NT2/D1 (cell line): ENCODE measurements around the gene ABT1.

ENCODE experiments used
- DNase-seq: peaks from one replicate; pipeline ENCODE4 v3.0.0-alpha.2; 2011; ENCODE audit warnings: low read depth, low spot score
- H3K27me3 ChIP-seq: 2 replicates; pipeline ENCODE4 v1.6.0; 2011; ENCODE audit warnings: mild to moderate bottlenecking; ENCODE audit not compliant: insufficient read length, insufficient read depth
- H3K36me3 ChIP-seq: 2 replicates; pipeline ENCODE4 v1.6.1; 2011; ENCODE audit warnings: mild to moderate bottlenecking, low read length, mixed read lengths; ENCODE audit not compliant: insufficient read depth, insufficient read length
- H3K4me1 ChIP-seq: 2 replicates; pipeline ENCODE4 v1.5.1; 2011; ENCODE audit not compliant: insufficient read depth, insufficient read length
- H3K4me3 ChIP-seq: 2 replicates; pipeline ENCODE4 v1.5.1; 2011; ENCODE audit warnings: low read depth; ENCODE audit not compliant: insufficient read length
- H3K9ac ChIP-seq: 2 replicates; pipeline ENCODE4 v1.6.0; 2011; ENCODE audit warnings: low read depth; ENCODE audit not compliant: insufficient read length
- H3K9me3 ChIP-seq: 2 replicates; pipeline ENCODE4 v1.5.1; 2011; ENCODE audit warnings: mild to moderate bottlenecking, low read length; ENCODE audit not compliant: insufficient read depth
- SUZ12 ChIP-seq: IDR thresholded peaks from 2 replicates; pipeline ENCODE4 v1.6.1; 2011; ENCODE audit not compliant: insufficient read length, insufficient read depth; ENCODE audit errors: extremely low read depth
- YY1 ChIP-seq: IDR thresholded peaks from 2 replicates; pipeline ENCODE4 v1.6.1; 2011; ENCODE audit not compliant: insufficient read length, insufficient read depth
- ZNF274 ChIP-seq: IDR thresholded peaks from 2 replicates; pipeline ENCODE4 v1.6.1; 2011; ENCODE audit warnings: mild to moderate bottlenecking, low read depth, low read length

ABT1 gene

GRCh38 chr6:26568601-26569432 is 27.9 kb upstream of the ABT1 start:
- H3K4me1 ChIP-seq, result no peaks in the 10 kb centered on the region
- TF ChIP-seq SUZ12 (no peak), ZNF274 (no peak), YY1 (no peak)
- H3K9ac ChIP-seq, result peak overlapping the region; percentile 70
- H3K36me3 ChIP-seq, result no peaks in the 10 kb centered on the region
- H3K27me3 ChIP-seq, result no peaks in the 10 kb centered on the region
- H3K4me3 ChIP-seq, result peak overlapping the region; percentile 67
- peak; percentile 82 for DNase-seq
- no peaks in the 10 kb centered on the region for H3K9me3 ChIP-seq

GRCh38 chr6:26569433-26569764 is 27.4 kb upstream of the ABT1 start:
- Histone ChIP-seq H3K9me3 (no peaks in the 10 kb centered on the region), H3K36me3 (no peaks in the 10 kb centered on the region), H3K9ac (no peak overlapping the region), H3K27me3 (no peaks in the 10 kb centered on the region), H3K4me3 (peak overlapping the region; percentile 67), H3K4me1 (no peaks in the 10 kb centered on the region)
- TF ChIP-seq SUZ12 (no peak), YY1 (no peak), ZNF274 (no peak)
- no peak for DNase-seq

GRCh38 chr6:26570027-26570809 is 26.5 kb upstream of the ABT1 start:
- Histone ChIP-seq H3K9ac (no peak overlapping the region), H3K36me3 (no peaks in the 10 kb centered on the region), H3K4me3 (no peak overlapping the region), H3K27me3 (no peaks in the 10 kb centered on the region), H3K9me3 (no peaks in the 10 kb centered on the region), H3K4me1 (no peaks in the 10 kb centered on the region)
- DNase-seq, result no peak
- TF ChIP-seq ZNF274, result no peak
- TF ChIP-seq YY1, result no peak
- TF ChIP-seq SUZ12, result no peak

GRCh38 chr6:26571592-26572296 is 25.0 kb upstream of the ABT1 start:
- peak overlapping the region; percentile 66 for H3K9ac ChIP-seq
- H3K4me3 ChIP-seq, result peak overlapping the region; percentile 62
- H3K4me1 ChIP-seq, result no peaks in the 10 kb centered on the region
- no peaks in the 10 kb centered on the region for H3K36me3 ChIP-seq
- no peak for TF ChIP-seq YY1
- no peak for TF ChIP-seq ZNF274
- TF ChIP-seq SUZ12, result no peak
- no peaks in the 10 kb centered on the region for H3K27me3 ChIP-seq
- peak; percentile 72 for DNase-seq
- H3K9me3 ChIP-seq, result no peaks in the 10 kb centered on the region

- Histone ChIP-seq H3K9ac (no peak overlapping the region), H3K4me1 (no peaks in the 10 kb centered on the region), H3K9me3 (peaks cover 8% of the 10 kb centered on the region; the same call in 1 of the 2 replicates), H3K36me3 (no peaks in the 10 kb centered on the region), H3K27me3 (no peaks in the 10 kb centered on the region), H3K4me3 (peak overlapping the region; percentile 10)
- TF ChIP-seq ZNF274 (no peak), SUZ12 (no peak), YY1 (no peak)
- DNase-seq, result no peak
Observed at GRCh38 chr6:26575494-26575939, 21.2 kb upstream of the ABT1 start.

GRCh38 chr6:26576407-26576843 is 20.3 kb upstream of the ABT1 start:
- Histone ChIP-seq H3K4me1 (no peaks in the 10 kb centered on the region), H3K4me3 (peak overlapping the region; percentile 59), H3K36me3 (no peaks in the 10 kb centered on the region), H3K27me3 (no peaks in the 10 kb centered on the region), H3K9ac (no peak overlapping the region), H3K9me3 (peaks cover 8% of the 10 kb centered on the region; the same call in 1 of the 2 replicates)
- no peak for TF ChIP-seq YY1
- TF ChIP-seq ZNF274, result no peak
- TF ChIP-seq SUZ12, result no peak
- no peak for DNase-seq
